GM21576 (cell line): ENCODE data around the gene OR9K2.
"Not testable (repeated sequence)": the region's sequence is repeated elsewhere in the genome, so short reads cannot be mapped to it uniquely, and the experiment has no call there.

Source experiments
- ATAC-seq: cut with Tn5 transposase; IDR thresholded peaks from one replicate; pipeline ENCODE4 v1.9.1; 2021; ENCODE audit warnings: mild to moderate bottlenecking, moderate library complexity; ENCODE audit not compliant: unreplicated experiment

Gene OR9K2

GRCh38 chr12:55126106-55126505, at the start of gene OR9K2:
TSS of gene OR9K2 (plus strand) at chr12:55126406. CDS start at chr12:55129835, 3,429 bp downstream.
- ATAC-seq = no peak

GRCh38 chr12:55092579-55092978, 33.6 kb upstream of the OR9K2 start:
- no peak for ATAC-seq

- no peak for ATAC-seq
Observed at GRCh38 chr12:55112378-55112875, 13.8 kb upstream of the OR9K2 start.

- ATAC-seq = no peak
Observed at GRCh38 chr12:55116152-55116551, 10.1 kb upstream of the OR9K2 start.

DNA sequence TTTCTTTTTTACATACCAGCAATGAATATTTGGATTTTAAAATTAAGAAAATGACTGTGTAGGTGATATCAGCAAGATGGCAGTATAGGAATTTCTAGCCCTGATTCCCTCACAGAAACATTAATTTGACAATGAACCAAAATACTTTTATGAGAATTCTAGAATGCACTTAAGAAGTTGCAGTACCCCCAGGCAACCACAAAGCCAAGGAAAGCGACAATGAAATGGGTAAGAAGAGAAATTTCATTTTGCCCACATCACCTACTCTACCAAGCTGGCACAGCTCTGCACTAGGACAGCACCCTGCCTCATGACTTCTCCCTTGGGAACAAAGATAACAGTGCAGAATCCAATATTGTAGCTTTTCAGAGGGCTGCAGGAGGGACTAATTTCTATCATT, 6.6 kb downstream of the OR9K2 start:
- ATAC-seq = no peak

DNA sequence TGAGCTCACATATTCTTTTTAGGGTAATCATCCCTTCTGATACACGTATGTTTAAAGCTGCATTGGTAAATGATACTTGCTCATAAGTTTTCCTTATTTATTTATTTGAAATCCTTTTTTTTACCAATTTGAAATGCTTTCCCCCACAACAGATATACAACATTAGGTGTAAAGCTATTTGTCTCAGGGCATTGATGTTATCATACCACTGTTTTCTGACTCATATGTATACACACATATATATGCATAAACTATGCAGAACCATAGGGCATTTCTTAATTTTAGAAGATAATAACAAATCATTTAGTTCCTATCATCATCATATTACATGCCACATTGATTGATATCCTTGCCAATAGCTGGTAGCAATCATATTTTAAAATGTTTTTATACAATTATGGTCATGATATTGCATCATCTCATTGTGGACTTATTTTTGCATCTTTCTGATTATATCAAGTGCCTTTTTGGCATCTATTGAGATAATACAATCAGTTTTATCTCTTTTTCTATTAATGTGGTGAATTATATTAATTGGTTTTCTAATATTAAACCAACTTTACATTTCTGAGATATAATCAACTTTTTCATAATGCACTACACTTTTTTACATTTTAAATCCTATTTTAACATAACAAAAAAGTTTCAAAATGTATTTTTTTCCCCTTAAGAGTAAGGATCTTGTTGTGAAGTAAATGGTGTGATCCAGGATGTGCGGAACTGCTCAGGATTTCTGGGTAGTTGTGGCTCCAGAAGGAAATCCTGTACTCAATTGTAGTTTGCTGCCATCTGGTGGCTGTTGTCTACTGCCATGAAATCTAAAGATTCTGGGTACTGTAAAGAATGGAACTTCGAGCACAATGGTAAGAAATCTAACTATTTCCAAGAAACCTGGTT, 16.7 kb downstream of the OR9K2 start:
- no peak for ATAC-seq

DNA sequence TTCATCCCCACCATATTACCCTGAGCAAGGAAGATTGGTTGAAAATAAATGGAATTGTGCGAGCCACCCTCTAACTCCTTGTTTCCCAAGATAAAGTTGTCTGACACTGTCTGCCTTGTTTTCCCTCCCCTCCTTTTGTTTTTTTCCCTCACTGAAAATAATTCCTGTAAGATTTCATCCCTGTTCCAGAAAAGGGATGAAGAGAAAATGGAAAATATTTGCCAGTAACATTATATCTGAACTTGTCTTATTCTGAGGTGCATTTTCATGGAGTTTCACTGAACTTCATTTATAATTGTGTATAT, 17.3 kb downstream of the OR9K2 start:
- no peak for ATAC-seq

DNA sequence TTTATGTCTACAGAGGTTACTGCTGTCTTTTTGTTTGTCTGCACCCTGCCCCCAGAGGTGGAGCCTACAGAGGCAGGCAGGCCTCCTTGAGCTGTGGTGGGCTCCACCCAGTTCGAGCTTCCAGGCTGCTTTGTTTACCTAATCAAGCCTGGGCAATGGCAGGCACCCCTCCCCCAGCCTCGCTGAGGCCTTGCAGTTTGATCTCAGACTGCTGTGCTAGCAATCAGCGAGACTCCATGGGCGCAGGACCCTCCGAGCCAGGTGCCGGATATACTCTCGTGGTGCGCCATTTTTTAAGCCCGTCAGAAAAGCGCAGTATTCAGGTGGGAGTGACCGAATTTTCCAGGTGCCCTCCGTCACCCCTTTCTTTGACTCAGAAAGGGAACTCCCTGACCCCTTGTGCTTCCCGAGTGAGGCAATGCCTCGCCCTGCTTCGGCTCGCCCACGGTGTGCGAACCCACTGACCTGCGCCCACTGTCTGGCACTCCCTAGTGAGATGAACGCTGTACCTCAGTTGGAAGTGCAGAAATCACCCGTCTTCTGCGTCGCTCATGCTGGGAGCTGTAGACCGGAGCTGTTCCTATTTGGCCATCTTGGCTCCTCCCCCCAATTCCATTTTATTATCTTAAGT, 40.9 kb downstream of the OR9K2 start:
- not testable (repeated sequence) for ATAC-seq

- no peak for ATAC-seq
Observed at GRCh38 chr12:55171445-55171844, 45.2 kb downstream of the OR9K2 start.

- ATAC-seq = not testable (repeated sequence)
Observed at GRCh38 chr12:55171846-55172245, 45.6 kb downstream of the OR9K2 start.

DNA sequence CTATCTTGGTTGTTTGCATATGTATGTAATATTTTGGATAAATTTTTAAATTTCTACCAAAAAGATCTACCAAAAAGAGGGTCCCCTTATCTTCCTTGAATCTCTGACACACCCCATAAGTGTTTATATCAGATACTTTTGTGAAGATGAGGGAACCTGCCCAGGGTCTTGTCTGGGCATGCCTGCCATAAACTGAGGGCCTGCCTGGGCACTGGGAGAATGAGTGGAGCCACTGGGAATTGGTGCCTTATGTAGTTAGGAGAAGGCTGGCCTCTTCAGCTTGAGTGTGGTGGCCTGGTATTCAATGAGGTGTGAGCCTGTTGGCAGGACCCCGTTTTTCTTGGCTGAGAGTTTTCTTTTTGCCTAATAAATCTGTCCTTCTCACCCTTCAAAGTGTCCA, 46.5 kb downstream of the OR9K2 start:
- no peak for ATAC-seq

GRCh38 chr12:55173456-55173855, 47.2 kb downstream of the OR9K2 start:
- no peak for ATAC-seq
